Kidney epithelial cell (primary cell): ENCODE results near the gene SCP2. TPM values are rescaled to one million over a fixed set of nuclear protein-coding genes. Genes with fewer than 3 reads are reported as not detected.

ENCODE experiments used
- DNase-seq: peaks from one replicate; pipeline ENCODE4 v3.0.0-alpha.2; 2010; ENCODE audit warnings: low read depth
- H3K27me3 ChIP-seq: 2 replicates; pipeline ENCODE4 v1.6.0; 2011; ENCODE audit warnings: low read length; ENCODE audit not compliant: control insufficient read depth, insufficient read depth
- H3K36me3 ChIP-seq: 2 replicates; pipeline ENCODE4 v1.5.1; 2011; ENCODE audit warnings: low read length; ENCODE audit not compliant: control insufficient read depth, insufficient read depth
- H3K4me3 ChIP-seq: 2 replicates; pipeline ENCODE4 v1.5.1; 2011; ENCODE audit warnings: low read depth, mild to moderate bottlenecking, control low read depth, low read length
- total RNA-seq: library from RNA; depleted of rRNA; stranded (reverse); fragments of >200 nt; gene quantifications from 2 replicates; pipeline ENCODE4 v1.2.3, GENCODE V29; 2015
- TF ChIP-seq, protein P1 (sequence below): IDR thresholded peaks from 2 replicates; pipeline ENCODE4 v1.5.1; 2011; ENCODE audit warnings: mild to moderate bottlenecking, moderate library complexity, low read length, control low read depth, inconsistent platforms; ENCODE audit not compliant: insufficient read depth, poor library complexity, severe bottlenecking

The SCP2 gene
- total RNA-seq, 1 donor from 2014 or later: 63.8 TPM

DNA sequence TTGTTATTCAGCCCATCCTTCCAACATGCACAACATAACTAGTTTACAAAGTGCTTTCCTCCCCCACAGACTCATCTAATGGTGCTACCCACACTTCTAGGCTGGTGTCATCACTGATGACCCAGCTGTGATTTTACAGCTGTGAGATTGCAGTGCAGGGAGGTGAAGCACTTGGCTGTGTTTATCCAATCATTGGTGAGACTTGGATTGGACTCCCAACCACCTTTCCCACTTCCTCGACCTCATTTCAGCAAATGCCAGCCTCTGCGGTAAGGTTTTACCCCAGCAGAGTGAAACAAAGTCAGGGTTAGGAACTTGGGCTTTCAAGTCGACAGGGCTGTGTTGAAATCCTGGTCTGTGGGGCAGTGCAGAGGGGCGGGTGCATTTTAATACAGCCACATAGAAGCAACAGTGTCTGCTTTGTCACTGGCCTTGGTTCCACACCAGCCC, 27.6 kb upstream of the SCP2 start:
- H3K4me3 ChIP-seq: no peak overlapping the region
- no peaks in the 10 kb centered on the region for H3K27me3 ChIP-seq
- DNase-seq: peak; percentile 32
- TF ChIP-seq, protein P1, sequence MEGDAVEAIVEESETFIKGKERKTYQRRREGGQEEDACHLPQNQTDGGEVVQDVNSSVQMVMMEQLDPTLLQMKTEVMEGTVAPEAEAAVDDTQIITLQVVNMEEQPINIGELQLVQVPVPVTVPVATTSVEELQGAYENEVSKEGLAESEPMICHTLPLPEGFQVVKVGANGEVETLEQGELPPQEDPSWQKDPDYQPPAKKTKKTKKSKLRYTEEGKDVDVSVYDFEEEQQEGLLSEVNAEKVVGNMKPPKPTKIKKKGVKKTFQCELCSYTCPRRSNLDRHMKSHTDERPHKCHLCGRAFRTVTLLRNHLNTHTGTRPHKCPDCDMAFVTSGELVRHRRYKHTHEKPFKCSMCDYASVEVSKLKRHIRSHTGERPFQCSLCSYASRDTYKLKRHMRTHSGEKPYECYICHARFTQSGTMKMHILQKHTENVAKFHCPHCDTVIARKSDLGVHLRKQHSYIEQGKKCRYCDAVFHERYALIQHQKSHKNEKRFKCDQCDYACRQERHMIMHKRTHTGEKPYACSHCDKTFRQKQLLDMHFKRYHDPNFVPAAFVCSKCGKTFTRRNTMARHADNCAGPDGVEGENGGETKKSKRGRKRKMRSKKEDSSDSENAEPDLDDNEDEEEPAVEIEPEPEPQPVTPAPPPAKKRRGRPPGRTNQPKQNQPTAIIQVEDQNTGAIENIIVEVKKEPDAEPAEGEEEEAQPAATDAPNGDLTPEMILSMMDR: no peak
- H3K36me3 ChIP-seq: no peaks in the 10 kb centered on the region

DNA sequence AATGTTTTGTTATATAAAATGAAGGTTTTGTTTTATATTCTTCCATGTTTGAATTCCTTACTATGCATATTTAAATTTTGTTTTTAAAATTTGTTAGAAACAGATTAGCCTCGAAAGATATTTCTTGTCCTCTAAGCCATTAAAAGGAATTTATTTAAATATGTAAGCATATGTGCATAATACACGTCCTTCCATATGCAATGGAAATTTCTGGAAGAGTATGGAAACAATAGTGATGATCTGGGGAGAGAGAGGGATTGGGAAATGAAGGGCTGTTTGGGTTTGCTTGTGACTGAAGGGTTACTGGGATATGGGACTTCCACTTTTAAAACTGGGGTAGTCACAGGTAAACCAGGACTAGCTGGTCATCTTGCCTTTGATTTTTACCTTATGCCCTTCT, 26.7 kb upstream of the SCP2 start:
- Histone ChIP-seq H3K36me3 (no peaks in the 10 kb centered on the region), H3K4me3 (no peak overlapping the region), H3K27me3 (no peaks in the 10 kb centered on the region)
- no peak for DNase-seq
- TF ChIP-seq, protein P1: no peak

DNA sequence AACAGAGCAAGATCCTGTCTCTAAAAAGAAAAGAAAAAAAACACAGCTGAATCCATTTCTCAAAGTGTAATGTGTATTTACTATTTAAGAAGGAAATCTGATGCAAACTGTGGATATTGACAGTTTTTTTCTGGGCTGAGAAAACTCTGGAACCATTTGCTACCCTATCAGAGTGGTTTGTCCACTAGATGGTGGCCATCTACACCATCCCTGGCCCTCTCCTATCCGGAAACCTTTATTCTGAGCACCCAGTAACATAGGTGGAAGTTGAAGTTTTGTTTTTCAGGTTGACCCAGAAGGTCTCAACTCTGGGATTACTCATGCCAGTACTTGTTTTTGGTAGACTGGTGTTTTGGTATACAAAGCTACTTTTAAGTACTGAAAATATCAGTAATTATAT, 25.7 kb upstream of the SCP2 start:
- DNase-seq: no peak
- no peaks in the 10 kb centered on the region for H3K27me3 ChIP-seq
- no peak overlapping the region for H3K4me3 ChIP-seq
- TF ChIP-seq, protein P1: no peak
- peaks cover under 1% of the 10 kb centered on the region for H3K36me3 ChIP-seq

DNA sequence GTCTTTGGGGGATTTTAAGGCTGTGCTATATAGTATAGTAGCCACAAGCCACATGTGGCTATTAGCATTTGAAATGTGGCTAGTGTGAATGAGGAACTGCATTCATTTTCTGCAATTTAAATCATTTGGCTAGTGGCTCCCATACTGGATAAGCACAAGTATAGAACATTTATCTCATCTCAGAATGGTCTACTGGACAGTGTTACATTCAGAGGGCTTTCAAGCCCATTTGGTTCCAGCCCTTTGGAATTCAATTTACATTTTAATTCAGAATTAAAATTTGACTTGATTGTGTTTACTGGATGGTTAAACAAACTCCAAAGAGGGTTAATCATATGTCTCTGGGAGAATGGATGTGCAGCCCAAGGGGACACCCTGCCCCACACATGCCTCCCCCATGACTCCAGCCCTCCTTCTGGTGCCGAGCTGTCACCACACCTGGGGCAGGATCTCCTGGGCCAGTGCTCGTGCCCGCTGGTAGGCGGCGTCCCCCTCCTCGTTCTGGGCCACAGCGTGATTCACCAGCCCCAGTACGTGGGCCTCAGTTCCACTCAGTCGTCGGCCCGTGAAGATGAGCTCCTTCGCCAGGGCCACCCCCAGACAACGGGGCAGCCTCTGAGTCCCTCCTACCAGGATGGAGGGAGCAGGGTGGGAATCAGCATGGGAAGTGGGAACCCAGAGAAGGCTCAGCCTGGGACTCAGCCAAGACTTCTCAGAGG, 22.7 kb upstream of the SCP2 start:
- no peak overlapping the region for H3K4me3 ChIP-seq
- no peak for DNase-seq
- no peaks in the 10 kb centered on the region for H3K27me3 ChIP-seq
- peaks cover 1% of the 10 kb centered on the region for H3K36me3 ChIP-seq
- TF ChIP-seq, protein P1: no peak

DNA sequence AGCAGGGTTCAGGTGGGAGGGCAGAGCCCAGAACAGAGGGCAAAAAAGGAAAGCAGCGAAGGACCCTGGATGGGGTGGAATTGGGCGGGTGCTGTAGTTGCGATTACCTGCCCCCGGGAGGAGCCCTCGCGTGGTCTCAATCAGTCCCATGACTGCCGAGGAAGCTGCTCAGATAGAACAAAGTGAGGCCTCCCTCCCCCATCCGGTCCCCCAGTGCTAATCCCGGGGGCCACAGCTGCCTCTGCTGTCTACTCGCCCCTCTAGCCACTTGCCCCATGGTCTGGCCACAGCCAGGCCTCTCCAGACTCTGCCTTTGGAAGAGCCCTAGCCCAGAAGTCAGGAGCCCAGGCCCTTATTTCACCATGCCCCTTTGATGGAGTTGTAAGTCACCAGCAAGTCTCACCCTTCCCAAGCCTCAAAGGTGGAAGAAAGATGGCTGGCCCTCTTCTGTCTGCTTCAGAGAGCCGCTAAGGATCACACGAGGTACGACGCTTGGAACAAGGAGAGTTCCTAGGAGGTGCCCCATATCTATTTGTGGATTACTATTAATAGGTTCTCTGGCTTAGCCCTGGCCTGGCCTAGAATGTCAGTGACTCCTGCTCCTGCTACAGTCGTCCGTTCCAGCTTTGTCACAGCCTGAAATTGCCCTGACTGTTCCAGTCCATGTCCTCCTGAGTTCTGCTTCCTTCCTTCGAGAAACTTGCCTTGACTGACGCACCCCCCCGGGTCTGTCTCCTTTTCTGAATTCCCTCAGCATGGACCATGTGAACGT, 22.0 kb upstream of the SCP2 start:
- DNase-seq: no peak
- Histone ChIP-seq H3K4me3 (no peak overlapping the region), H3K36me3 (peaks cover 1% of the 10 kb centered on the region), H3K27me3 (no peaks in the 10 kb centered on the region)
- TF ChIP-seq, protein P1: peak; percentile 28
